Stimulated activated CD4-positive, alpha-beta T cell treated with anti-CD3 and anti-CD28 coated beads, Interleukin-4, amount 100 ng/mL, for 1 hour (primary cell): ENCODE data around the gene THSD7A.

ENCODE experiments used
- DNase-seq: peaks from one replicate; pipeline ENCODE4 v3.0.0-alpha.2; 2020

THSD7A gene

GRCh38 chr7:11699666-11700065, 132.3 kb downstream of the THSD7A start:
- no peak for DNase-seq

- no peak for DNase-seq
These were observed 133.6 kb downstream of the THSD7A start for GRCh38 chr7:11698384-11698871.

- no peak for DNase-seq
These were observed 141.6 kb downstream of the THSD7A start for GRCh38 chr7:11690395-11690794.

GRCh38 chr7:11689096-11689495, 142.9 kb downstream of the THSD7A start:
- DNase-seq = no peak

- DNase-seq = no peak
These were observed 150.5 kb downstream of the THSD7A start for GRCh38 chr7:11681461-11681860.

- no peak for DNase-seq
These were observed 156.8 kb downstream of the THSD7A start for GRCh38 chr7:11675163-11675562.

- no peak for DNase-seq
These were observed 163.3 kb downstream of the THSD7A start for GRCh38 chr7:11668727-11669126.

GRCh38 chr7:11667810-11668185, 164.2 kb downstream of the THSD7A start:
- no peak for DNase-seq

GRCh38 chr7:11667071-11667809, 164.8 kb downstream of the THSD7A start:
- DNase-seq = no peak

GRCh38 chr7:11665357-11665756, 166.6 kb downstream of the THSD7A start:
- DNase-seq = no peak

- DNase-seq = no peak
These were observed 176.4 kb downstream of the THSD7A start for GRCh38 chr7:11655642-11656041.

GRCh38 chr7:11655163-11655562, 176.8 kb downstream of the THSD7A start:
- DNase-seq = no peak

GRCh38 chr7:11650500-11650899, 181.5 kb downstream of the THSD7A start:
- no peak for DNase-seq

GRCh38 chr7:11650030-11650429, 182.0 kb downstream of the THSD7A start:
- no peak for DNase-seq

- DNase-seq = no peak
These were observed 183.0 kb downstream of the THSD7A start for GRCh38 chr7:11648980-11649379.

GRCh38 chr7:11648101-11648500, 183.9 kb downstream of the THSD7A start:
- no peak for DNase-seq

- no peak for DNase-seq
These were observed 189.2 kb downstream of the THSD7A start for GRCh38 chr7:11642841-11643240.

GRCh38 chr7:11642276-11642675, 189.7 kb downstream of the THSD7A start:
- DNase-seq = no peak

- DNase-seq = no peak
These were observed 193.8 kb downstream of the THSD7A start for GRCh38 chr7:11638011-11638774.

GRCh38 chr7:11636274-11636673, 195.7 kb downstream of the THSD7A start:
- no peak for DNase-seq

GRCh38 chr7:11633310-11633709, 198.7 kb downstream of the THSD7A start:
- DNase-seq = no peak

GRCh38 chr7:11630355-11630754, 201.6 kb downstream of the THSD7A start:
- DNase-seq = no peak

GRCh38 chr7:11625669-11626068, 206.3 kb downstream of the THSD7A start:
- no peak for DNase-seq

GRCh38 chr7:11623093-11623678, 208.8 kb downstream of the THSD7A start:
- no peak for DNase-seq
